H1 (cell line): ENCODE measurements around the gene RAD52. TPM values are rescaled to one million over a fixed set of nuclear protein-coding genes. Genes with fewer than 3 reads are reported as not detected.

ENCODE experiments used
- BRCA1 ChIP-seq: IDR thresholded peaks from 2 replicates; pipeline ENCODE4 v1.6.1; 2012; ENCODE audit warnings: low read depth, low read length, improper control_type of control experiment
- CTBP2 ChIP-seq: IDR thresholded peaks from 2 replicates; pipeline ENCODE4 v1.7.0; 2011; ENCODE audit warnings: borderline replicate concordance, mild to moderate bottlenecking, moderate library complexity, mixed read lengths, low read length; ENCODE audit not compliant: insufficient read depth, insufficient read length
- EP300 ChIP-seq, 2 experiments: IDR thresholded peaks; 1 replicate in 1 of 2; 2 replicates in 1 of 2; pipeline ENCODE4 v1.6.1; 2011 to 2012; ENCODE audit warnings: low read depth in 2 of 2, low read length in 2 of 2, mild to moderate bottlenecking in 2 of 2, borderline replicate concordance in 1 of 2, inconsistent platforms in 1 of 2, moderate library complexity in 1 of 2
- GABPA ChIP-seq: IDR thresholded peaks from 2 replicates; pipeline ENCODE4 v1.6.1; 2011; ENCODE audit warnings: mild to moderate bottlenecking, low read length, moderate library complexity, borderline replicate concordance; ENCODE audit not compliant: insufficient read depth
- KDM4A ChIP-seq: IDR thresholded peaks from one replicate; pipeline ENCODE4 v1.7.1; 2012; ENCODE audit warnings: low read depth, mild to moderate bottlenecking, moderate library complexity, low read length, inconsistent platforms; ENCODE audit not compliant: severe bottlenecking
- NRF1 ChIP-seq: IDR thresholded peaks from 2 replicates; pipeline ENCODE4 v1.6.1; 2011; ENCODE audit warnings: mild to moderate bottlenecking, low read depth, low read length, improper control_type of control experiment
- PHF8 ChIP-seq: fragments of 200-600 bp; sonication (generic); conservative IDR thresholded peaks from 2 replicates; pipeline ENCODE4 v1.7.1; 2012; ENCODE audit warnings: low read depth, mild to moderate bottlenecking, inconsistent platforms, low read length, moderate library complexity
- POLR2A ChIP-seq, 2 experiments: IDR thresholded peaks; 1 replicate in 1 of 2; 2 replicates in 1 of 2; pipeline ENCODE4 v1.6.1; 2011; ENCODE audit warnings: low read depth in 2 of 2, low read length in 2 of 2, mild to moderate bottlenecking in 2 of 2; ENCODE audit errors: control extremely low read depth in 1 of 2
- RBBP5 ChIP-seq: IDR thresholded peaks from 2 replicates; pipeline ENCODE4 v1.7.1; 2012; ENCODE audit warnings: low read depth, mild to moderate bottlenecking, inconsistent platforms, low read length, moderate library complexity, borderline replicate concordance
- SIRT6 ChIP-seq: IDR thresholded peaks from one replicate; pipeline ENCODE4 v1.7.1; 2012; ENCODE audit warnings: low read length, inconsistent platforms
- SP4 ChIP-seq: IDR thresholded peaks from 2 replicates; pipeline ENCODE4 v1.6.1; 2012; ENCODE audit warnings: low read length, inconsistent platforms
- SUZ12 ChIP-seq: fragments of 200-600 bp; sonication (generic); IDR thresholded peaks from 2 replicates; pipeline ENCODE4 v1.6.1; 2012; ENCODE audit warnings: mild to moderate bottlenecking, inconsistent platforms, low read length, moderate library complexity, mixed read lengths
- TCF12 ChIP-seq: IDR thresholded peaks from 2 replicates; pipeline ENCODE4 v1.6.1; 2011; ENCODE audit warnings: low read depth, mild to moderate bottlenecking, low read length
- YY1 ChIP-seq: IDR thresholded peaks from 2 replicates; pipeline ENCODE4 v1.6.1; 2011; ENCODE audit warnings: low read depth, mild to moderate bottlenecking, low read length
- ZNF274 ChIP-seq: IDR thresholded peaks from 2 replicates; pipeline ENCODE4 v1.7.0; 2012; ENCODE audit warnings: low read length, borderline replicate concordance; ENCODE audit errors: extremely low read depth
- polyA plus RNA-seq, 7 experiments: library from polyadenylated mRNA; depleted of rRNA in 3 of 7; stranded (reverse) in 5 of 7; unstranded in 2 of 7; fragments of >200 nt in 5 of 7; fragments of 200-250 nt in 2 of 7; gene quantifications; 1 replicate in 5 of 7; 2 replicates in 1 of 7; 4 replicates in 1 of 7; pipeline versions ENCODE4 v1.2.1 to v1.2.3, GENCODE V29; 2011 to 2013; ENCODE audit warnings: missing spikeins in 2 of 7, mixed read lengths in 2 of 7
- total RNA-seq: library from RNA; stranded (reverse); fragmentation: NEBNext Ultra II Directional; extraction: Animal tissue kit (Norgen Biotek cat#: 25700); gene quantifications from 2 replicates; pipeline ENCODE4 v1.2.1, GENCODE V29; 2021
- TF ChIP-seq, protein P1 (sequence below): IDR thresholded peaks from 2 replicates; pipeline ENCODE4 v1.6.1; 2011; ENCODE audit warnings: low read length, improper control_type of control experiment

Gene RAD52
- total and polyA plus RNA-seq, 2 of the 8 experiments (the other 6 are each of a cell fraction or from before 2014, with no cell fraction given), result 12.5 to 14.3 TPM

DNA sequence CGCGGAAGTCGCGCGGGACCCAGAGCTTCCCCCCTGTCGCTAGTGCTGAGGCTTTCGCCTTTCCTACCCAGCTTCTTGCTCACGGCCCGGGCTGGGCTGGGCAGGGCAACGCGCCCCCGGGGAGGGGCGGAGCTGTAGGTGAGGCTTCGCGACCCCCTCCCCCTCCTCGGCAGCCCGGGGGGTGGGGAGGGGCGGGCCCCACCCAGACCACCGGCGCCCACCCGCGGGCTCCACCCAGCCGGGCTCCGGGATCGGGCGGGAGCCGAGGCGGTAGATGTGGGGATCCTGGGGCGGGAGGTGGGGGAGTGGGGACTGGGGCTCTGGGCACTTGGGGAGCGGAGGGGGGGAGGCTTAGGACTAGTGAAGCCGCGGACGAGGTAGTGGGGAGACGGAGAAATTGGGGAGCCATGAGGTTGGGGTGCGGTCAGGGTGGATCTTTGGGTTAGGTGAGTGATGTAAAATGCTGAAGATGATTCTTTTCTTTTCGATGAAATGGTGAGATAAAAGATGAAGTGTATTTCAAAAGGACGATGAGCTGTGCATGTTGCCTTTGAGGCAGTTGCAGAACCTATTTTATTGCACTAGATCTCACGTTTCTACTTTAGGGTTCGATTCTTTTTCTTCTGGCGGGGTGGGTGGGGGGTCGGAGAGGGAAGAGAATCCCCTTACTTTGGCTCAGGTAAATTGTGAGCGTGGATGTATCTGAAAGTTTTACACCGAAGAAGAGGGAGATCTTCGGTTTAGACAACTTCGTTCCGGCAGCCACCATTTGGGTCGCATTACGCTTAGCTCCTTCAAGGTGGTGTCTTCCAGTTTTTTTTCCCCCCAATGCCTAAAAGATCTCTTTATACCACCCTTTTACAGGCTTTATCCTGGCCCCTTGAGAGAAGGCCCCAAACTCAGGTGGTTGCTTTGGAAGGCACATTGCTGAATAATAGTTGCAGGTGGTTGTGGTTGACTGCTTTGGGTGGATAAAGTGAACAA lies 42.1 kb upstream of the RAD52 start (continued):
- TF ChIP-seq POLR2A (IDR thresholded peaks at IDR 0.05; ENCODE audit: control extremely low read depth in 1 of 2, low read depth in 2 of 2, low read length in 2 of 2), result peak in 1 of 2 experiments; percentile 31; a peak in 1 of 3 replicates
- TF ChIP-seq CTBP2, result no peak
- TF ChIP-seq TCF12, result no peak
- TF ChIP-seq YY1, result no peak
- TF ChIP-seq SIRT6, result no peak
- TF ChIP-seq EP300 (IDR thresholded peaks at IDR 0.05; ENCODE audit: borderline replicate concordance in 1 of 2, low read depth in 2 of 2, low read length in 2 of 2), result no peak
- no peak for TF ChIP-seq SP4
- TF ChIP-seq GABPA, result no peak
- TF ChIP-seq RBBP5, result no peak; the same call in 1 of the 2 replicates
- TF ChIP-seq, protein P1, sequence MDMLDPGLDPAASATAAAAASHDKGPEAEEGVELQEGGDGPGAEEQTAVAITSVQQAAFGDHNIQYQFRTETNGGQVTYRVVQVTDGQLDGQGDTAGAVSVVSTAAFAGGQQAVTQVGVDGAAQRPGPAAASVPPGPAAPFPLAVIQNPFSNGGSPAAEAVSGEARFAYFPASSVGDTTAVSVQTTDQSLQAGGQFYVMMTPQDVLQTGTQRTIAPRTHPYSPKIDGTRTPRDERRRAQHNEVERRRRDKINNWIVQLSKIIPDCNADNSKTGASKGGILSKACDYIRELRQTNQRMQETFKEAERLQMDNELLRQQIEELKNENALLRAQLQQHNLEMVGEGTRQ, result no peak
- TF ChIP-seq SUZ12, result no peak
- no peak for TF ChIP-seq NRF1
- TF ChIP-seq ZNF274, result no peak
- peak; percentile 72 for TF ChIP-seq KDM4A
- peak; percentile 74 for TF ChIP-seq PHF8
- TF ChIP-seq BRCA1, result no peak
